Measurements from ENCODE around the gene CHST4.
"Not testable (repeated sequence)": the region's sequence is repeated elsewhere in the genome, so short reads cannot be mapped to it uniquely, and the experiment has no call there.

CHST4 gene

GRCh38 chr16:71569621-71570020 lies 43.4 kb downstream of the CHST4 start:
- no peak for DNase-seq (ENCODE audit: low read depth, low spot score)

GRCh38 chr16:71570144-71570543 lies 43.9 kb downstream of the CHST4 start:
- no peak for DNase-seq (ENCODE audit: low read depth, low spot score)

- no peak for DNase-seq (ENCODE audit: low read depth, low spot score)
Measured at GRCh38 chr16:71572497-71573116, 46.4 kb downstream of the CHST4 start.

GRCh38 chr16:71573387-71574094 lies 47.3 kb downstream of the CHST4 start:
- no peak for DNase-seq (ENCODE audit: low read depth, low spot score)

GRCh38 chr16:71574702-71575101 lies 48.5 kb downstream of the CHST4 start:
- no peak for DNase-seq (ENCODE audit: low read depth, low spot score)

- no peak for DNase-seq (ENCODE audit: low read depth, low spot score)
Measured at GRCh38 chr16:71576971-71577370, 50.7 kb downstream of the CHST4 start, which contains the start of gene TAT. Gene TAT (minus strand): TSS chr16:71577092. CDS start chr16:71576415, 677 bp downstream.

GRCh38 chr16:71582553-71582848 lies 56.3 kb downstream of the CHST4 start:
- not testable (repeated sequence) for DNase-seq (ENCODE audit: low read depth, low spot score)

GRCh38 chr16:71584543-71585317 lies 58.5 kb downstream of the CHST4 start:
- no peak for DNase-seq (ENCODE audit: low read depth, low spot score)

GRCh38 chr16:71585318-71585703 lies 59.1 kb downstream of the CHST4 start:
- no peak for DNase-seq (ENCODE audit: low read depth, low spot score)

Measured in brain pericyte (primary cell).